ENCODE data around the gene GRIK5. TPM values are rescaled to one million over a fixed set of nuclear protein-coding genes. Genes with fewer than 3 reads are reported as not detected.

GRIK5 gene
- polyA plus RNA-seq, 5 donors, result 3.8 to 8.0 (median 6.0) TPM

- peak; percentile 64 to 69 for DNase-seq
Observed at GRCh38 chr19:41958367-41959055, 111.5 kb downstream of the GRIK5 start.

- DNase-seq, result peak; percentile 52 to 58
Observed at GRCh38 chr19:41957838-41958366, 112.1 kb downstream of the GRIK5 start.

- no peak for DNase-seq
Observed at GRCh38 chr19:41957161-41957837, 112.7 kb downstream of the GRIK5 start.

GRCh38 chr19:41956621-41957020 is 113.4 kb downstream of the GRIK5 start:
- no peak for DNase-seq

- DNase-seq, result no peak
Observed at GRCh38 chr19:41955521-41955920, 114.5 kb downstream of the GRIK5 start.

GRCh38 chr19:41951686-41952172 is 118.3 kb downstream of the GRIK5 start:
- peak in 1 of 2 donors; percentile 56 for DNase-seq

Other genes with a start within 250 kb of the GRIK5 start
- not detected for gene LYPD4, start 225.5 kb downstream of the GRIK5 start, polyA plus RNA-seq (ENCODE audit: insufficient read depth in 1 of 5, insufficient read length in 5 of 5, low replicate concordance in 1 of 5)
- not detected for gene DMRTC2, start 225.2 kb downstream of the GRIK5 start, polyA plus RNA-seq (ENCODE audit: insufficient read depth in 1 of 5, insufficient read length in 5 of 5, low replicate concordance in 1 of 5)
- 1,000 to 10,000 TPM; 1,580 to 2,598 (median 1,786) TPM for gene RPS19, start 210.0 kb downstream of the GRIK5 start, polyA plus RNA-seq (ENCODE audit: insufficient read depth in 1 of 5, insufficient read length in 5 of 5, low replicate concordance in 1 of 5)
- 1 to 10 TPM in 3 of 5 donors, under 1 TPM in 2; 0.39 to 2.4 (median 1.3) TPM for gene CD79A, start 192.9 kb downstream of the GRIK5 start, polyA plus RNA-seq (ENCODE audit: insufficient read depth in 1 of 5, insufficient read length in 5 of 5, low replicate concordance in 1 of 5)
- 10 to 100 TPM; 51.2 to 86.8 (median 78.4) TPM for gene ARHGEF1, start 187.0 kb downstream of the GRIK5 start, polyA plus RNA-seq (ENCODE audit: insufficient read depth in 1 of 5, insufficient read length in 5 of 5, low replicate concordance in 1 of 5)
- gene ERFL, start 141.8 kb downstream of the GRIK5 start, polyA plus RNA-seq (ENCODE audit: insufficient read depth in 1 of 5, insufficient read length in 5 of 5, low replicate concordance in 1 of 5), result under 1 TPM in 4 of 5 donors, not detected in 1; 0.13 to 0.24 (median 0.20) TPM
- gene RABAC1, start 110.9 kb downstream of the GRIK5 start, polyA plus RNA-seq (ENCODE audit: insufficient read depth in 1 of 5, insufficient read length in 5 of 5, low replicate concordance in 1 of 5), result 100 to 1,000 TPM in 1 of 5 donors, 10 to 100 TPM in 4; 42.9 to 115 (median 68.9) TPM
- gene ATP1A3, start 76.0 kb downstream of the GRIK5 start, polyA plus RNA-seq (ENCODE audit: insufficient read depth in 1 of 5, insufficient read length in 5 of 5, low replicate concordance in 1 of 5), result under 1 TPM in 3 of 5 donors, not detected in 2; 0.19 to 0.38 (median 0.24) TPM
- 10 to 100 TPM in 4 of 5 donors, 1 to 10 TPM in 1; 9.6 to 16.1 (median 12.2) TPM for gene ZNF574, start 6.0 kb upstream of the GRIK5 start, polyA plus RNA-seq (ENCODE audit: insufficient read depth in 1 of 5, insufficient read length in 5 of 5, low replicate concordance in 1 of 5)
- gene POU2F2, start 62.2 kb upstream of the GRIK5 start, polyA plus RNA-seq (ENCODE audit: insufficient read depth in 1 of 5, insufficient read length in 5 of 5, low replicate concordance in 1 of 5), result 1 to 10 TPM; 1.1 to 1.7 (median 1.5) TPM
- gene DEDD2, start 147.5 kb upstream of the GRIK5 start, polyA plus RNA-seq (ENCODE audit: insufficient read depth in 1 of 5, insufficient read length in 5 of 5, low replicate concordance in 1 of 5), result 10 to 100 TPM; 16.5 to 25.4 (median 21.5) TPM
- 10 to 100 TPM in 1 of 5 donors, 1 to 10 TPM in 4; 6.7 to 10.7 (median 8.5) TPM for gene ZNF526, start 150.1 kb upstream of the GRIK5 start, polyA plus RNA-seq (ENCODE audit: insufficient read depth in 1 of 5, insufficient read length in 5 of 5, low replicate concordance in 1 of 5)
- gene GSK3A, start 172.4 kb upstream of the GRIK5 start, polyA plus RNA-seq (ENCODE audit: insufficient read depth in 1 of 5, insufficient read length in 5 of 5, low replicate concordance in 1 of 5), result 10 to 100 TPM; 52.9 to 77.6 (median 60.6) TPM
- gene ERF, start 184.9 kb upstream of the GRIK5 start, polyA plus RNA-seq (ENCODE audit: insufficient read depth in 1 of 5, insufficient read length in 5 of 5, low replicate concordance in 1 of 5), result 10 to 100 TPM; 31.0 to 58.4 (median 42.0) TPM
- gene CIC, start 199.0 kb upstream of the GRIK5 start, polyA plus RNA-seq (ENCODE audit: insufficient read depth in 1 of 5, insufficient read length in 5 of 5, low replicate concordance in 1 of 5), result 10 to 100 TPM; 31.8 to 67.6 (median 45.4) TPM
- gene PRR19, start 231.9 kb upstream of the GRIK5 start, polyA plus RNA-seq (ENCODE audit: insufficient read depth in 1 of 5, insufficient read length in 5 of 5, low replicate concordance in 1 of 5), result 1 to 10 TPM; 1.1 to 2.0 (median 1.4) TPM
- 100 to 1,000 TPM in 1 of 5 donors, 10 to 100 TPM in 4; 74.9 to 112 (median 84.6) TPM for gene PAFAH1B3, start 232.4 kb upstream of the GRIK5 start, polyA plus RNA-seq (ENCODE audit: insufficient read depth in 1 of 5, insufficient read length in 5 of 5, low replicate concordance in 1 of 5)
- gene TMEM145, start 243.1 kb upstream of the GRIK5 start, polyA plus RNA-seq (ENCODE audit: insufficient read depth in 1 of 5, insufficient read length in 5 of 5, low replicate concordance in 1 of 5), result 1 to 10 TPM in 2 of 5 donors, under 1 TPM in 3; 0.50 to 1.4 (median 0.84) TPM

Data from right lung (tissue), 5 donors.